GM18499 (cell line): ENCODE measurements around the gene PTPRH.
"Not testable (repeated sequence)": the region's sequence is repeated elsewhere in the genome, so short reads cannot be mapped to it uniquely, and the experiment has no call there.

ENCODE experiments used
- ATAC-seq: cut with Tn5 transposase; IDR thresholded peaks from one replicate; pipeline ENCODE4 v1.9.1; 2021; ENCODE audit warnings: moderate number of reproducible peaks; ENCODE audit not compliant: insufficient read depth, unreplicated experiment

PTPRH gene

DNA sequence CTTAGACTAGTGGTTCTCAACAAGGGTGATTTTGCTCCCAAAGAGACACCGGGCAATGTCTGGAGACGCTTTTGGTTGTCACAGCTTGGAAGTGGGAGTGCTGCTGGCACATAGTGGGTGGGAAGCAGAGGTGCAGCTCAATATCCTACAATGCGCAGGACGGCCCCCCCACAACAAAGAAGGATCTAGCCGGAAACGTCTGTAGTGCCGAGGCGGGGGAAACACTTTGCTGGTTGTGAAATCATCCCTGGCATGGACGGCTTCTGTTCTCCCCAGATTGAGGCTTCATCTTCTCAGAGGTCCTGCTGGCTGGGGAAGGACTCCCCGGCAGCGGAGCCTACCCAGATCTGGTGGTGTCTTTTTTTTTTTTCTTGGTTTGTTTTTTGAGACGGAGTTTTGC is 15.8 kb downstream of the PTPRH start:
- no peak for ATAC-seq

DNA sequence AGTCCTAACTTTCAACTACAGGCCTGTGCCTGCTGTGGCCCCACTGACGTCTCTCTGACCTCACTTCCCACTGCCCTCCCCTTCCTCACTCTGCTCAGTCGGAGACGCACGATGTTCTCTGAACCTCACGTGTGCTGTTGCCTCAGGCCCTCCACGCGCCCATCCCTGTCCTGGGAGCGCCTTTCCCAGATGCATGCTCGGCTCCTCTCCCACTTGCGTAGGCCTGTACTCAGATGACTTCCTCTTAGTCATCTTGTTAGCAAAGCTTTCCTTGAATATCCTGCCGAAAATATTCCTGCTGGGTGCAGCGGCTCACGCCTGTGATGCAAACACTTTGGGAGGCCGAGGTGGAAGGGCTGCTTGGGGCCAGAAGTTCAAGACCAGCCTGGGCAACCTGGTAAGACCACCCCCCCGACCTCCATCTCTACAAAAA is 19.9 kb downstream of the PTPRH start:
- ATAC-seq: no peak

GRCh38 chr19:55188625-55189024 is 20.7 kb downstream of the PTPRH start:
- ATAC-seq: no peak

GRCh38 chr19:55186080-55186479 is 23.2 kb downstream of the PTPRH start:
- ATAC-seq: no peak

- ATAC-seq: no peak
These were observed 27.6 kb downstream of the PTPRH start for GRCh38 chr19:55181740-55182139.

DNA sequence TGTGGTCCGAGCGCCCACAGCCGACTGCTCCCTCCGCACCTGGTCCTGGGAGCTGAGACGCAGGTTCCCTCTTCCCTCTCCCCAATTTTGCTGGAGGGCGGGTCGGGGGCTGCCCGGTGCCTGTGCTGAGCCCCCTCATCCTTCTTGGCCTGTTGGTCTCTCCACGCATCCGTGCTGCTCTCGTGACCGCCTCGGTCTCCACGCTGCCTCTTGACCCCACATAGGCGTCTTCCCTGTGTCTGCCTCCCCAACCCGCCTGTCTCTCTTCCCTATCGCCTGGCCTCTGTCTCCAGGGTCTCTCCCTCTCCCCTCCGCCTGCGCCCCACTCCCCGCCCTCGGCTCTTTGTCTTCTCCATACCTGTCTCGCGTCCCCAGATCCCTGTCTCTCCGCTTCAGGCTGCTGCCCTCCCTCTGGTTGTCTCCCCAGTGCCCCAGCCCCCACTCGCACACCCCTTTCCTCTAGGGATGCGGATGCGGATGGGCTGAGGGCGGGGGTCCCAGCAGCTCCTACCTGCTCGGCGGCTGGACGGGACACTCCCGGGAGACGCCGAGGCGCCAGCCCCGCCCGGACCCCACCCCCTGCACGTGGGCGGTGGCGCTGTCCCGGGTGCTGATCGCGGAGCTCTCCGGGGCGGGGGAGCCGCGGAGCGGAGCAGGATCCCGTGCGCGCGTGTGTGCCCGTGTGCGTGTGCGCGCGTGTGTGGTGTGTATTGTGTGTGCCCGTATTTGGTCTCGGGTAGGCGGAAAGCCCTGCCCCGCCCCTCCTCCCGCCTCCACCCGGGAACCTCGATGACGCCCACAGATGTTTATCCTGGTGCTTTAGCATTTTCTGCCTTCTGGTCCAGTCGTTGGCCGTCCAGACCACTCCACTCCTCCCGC is 29.5 kb downstream of the PTPRH start, which contains the start of gene SYT5:
TSS of gene SYT5 (minus strand) at position 684 of the 879 bp plus-strand sequence. CDS start 1,248 bp downstream, outside the sequence.
- no peak for ATAC-seq

GRCh38 chr19:55178781-55179599 is 30.3 kb downstream of the PTPRH start:
- ATAC-seq: no peak

DNA sequence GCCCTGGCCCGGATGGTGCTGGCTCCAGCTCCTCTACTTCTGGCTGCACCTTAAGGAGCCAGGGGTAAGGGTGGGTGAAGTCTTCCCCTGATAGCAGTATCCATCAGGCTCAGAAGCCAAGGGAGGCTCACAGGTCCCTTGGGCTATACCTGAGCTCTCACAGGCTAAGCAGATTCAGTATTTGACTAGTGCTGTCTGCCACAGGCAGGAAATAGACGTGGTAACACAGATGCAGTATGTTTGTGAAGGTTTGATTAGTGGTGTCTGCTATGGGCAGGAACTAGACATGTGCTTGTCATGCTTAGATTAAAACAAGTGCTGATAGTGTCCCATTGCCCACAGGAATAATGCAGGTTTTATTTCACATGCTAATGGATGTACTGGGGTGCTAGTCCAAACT is 33.2 kb downstream of the PTPRH start:
- ATAC-seq: no peak

DNA sequence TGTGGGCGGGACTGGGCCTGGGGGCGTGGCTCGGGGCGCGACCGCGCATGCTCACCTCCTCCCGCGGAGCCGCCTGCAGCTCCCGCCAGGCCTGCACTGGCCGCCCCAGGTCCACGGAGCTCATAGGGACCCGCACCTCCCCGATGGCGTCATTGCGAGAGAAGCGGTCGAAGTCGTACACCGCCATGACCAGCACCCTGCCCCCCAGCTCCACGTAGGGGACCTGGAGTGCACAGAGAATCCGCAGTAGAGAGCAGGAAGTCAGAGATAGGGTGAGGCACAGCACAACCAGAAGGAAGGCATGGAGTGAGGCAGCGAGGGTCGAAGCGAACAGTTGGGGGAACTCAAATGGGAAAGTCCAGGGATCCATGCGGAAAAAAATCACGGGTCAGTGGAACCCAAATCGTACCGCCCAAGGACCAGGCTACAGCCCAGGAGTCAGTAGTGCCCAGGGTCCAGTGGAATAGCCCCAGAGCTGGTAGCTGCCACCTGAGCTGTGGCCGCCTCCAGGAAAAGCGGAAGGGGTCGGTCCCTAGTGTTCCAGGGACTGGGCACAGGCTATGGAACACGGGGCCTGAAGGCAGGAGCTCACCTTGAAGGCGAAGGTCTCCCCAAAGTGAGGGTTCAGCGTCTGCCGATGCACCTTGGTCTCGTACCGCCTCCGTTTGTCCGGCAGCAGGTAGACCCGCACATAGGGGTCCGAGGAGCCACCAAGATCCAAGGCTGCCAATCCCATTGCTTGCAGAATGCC is 34.0 kb downstream of the PTPRH start:
- ATAC-seq: no peak

DNA sequence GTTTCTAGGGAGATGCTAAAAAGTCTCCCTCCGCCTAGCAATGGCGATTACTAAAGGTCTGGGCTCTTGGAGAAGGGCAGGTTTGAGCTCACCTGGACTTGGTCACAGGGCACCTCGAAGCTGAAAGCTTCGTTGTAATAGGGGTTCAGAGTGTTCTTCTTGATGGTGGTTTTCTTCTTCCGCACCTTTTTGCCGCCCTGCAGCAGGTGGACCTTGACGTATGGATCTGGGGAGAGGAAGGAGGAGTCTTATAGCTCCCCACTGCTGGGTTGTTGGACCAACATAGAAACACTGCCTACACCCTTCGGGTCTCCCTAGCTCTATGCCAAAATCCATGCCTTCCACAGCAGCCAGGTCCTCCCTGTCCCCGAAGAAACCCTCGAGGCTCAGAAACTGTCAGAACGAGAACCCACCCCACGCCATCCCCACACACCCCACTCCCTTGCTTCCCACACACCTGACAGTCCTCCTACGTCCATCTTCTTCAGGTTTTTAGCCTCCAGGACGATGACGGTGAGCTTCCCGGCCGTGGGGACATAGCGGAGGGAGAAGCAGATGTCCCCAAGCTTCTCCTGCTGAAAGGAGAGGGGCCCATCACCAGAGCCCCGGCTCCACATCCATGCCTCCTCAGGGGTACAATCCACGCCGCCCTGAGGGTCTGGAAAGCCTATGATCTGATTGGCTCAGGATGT is 34.7 kb downstream of the PTPRH start:
- no peak for ATAC-seq

DNA sequence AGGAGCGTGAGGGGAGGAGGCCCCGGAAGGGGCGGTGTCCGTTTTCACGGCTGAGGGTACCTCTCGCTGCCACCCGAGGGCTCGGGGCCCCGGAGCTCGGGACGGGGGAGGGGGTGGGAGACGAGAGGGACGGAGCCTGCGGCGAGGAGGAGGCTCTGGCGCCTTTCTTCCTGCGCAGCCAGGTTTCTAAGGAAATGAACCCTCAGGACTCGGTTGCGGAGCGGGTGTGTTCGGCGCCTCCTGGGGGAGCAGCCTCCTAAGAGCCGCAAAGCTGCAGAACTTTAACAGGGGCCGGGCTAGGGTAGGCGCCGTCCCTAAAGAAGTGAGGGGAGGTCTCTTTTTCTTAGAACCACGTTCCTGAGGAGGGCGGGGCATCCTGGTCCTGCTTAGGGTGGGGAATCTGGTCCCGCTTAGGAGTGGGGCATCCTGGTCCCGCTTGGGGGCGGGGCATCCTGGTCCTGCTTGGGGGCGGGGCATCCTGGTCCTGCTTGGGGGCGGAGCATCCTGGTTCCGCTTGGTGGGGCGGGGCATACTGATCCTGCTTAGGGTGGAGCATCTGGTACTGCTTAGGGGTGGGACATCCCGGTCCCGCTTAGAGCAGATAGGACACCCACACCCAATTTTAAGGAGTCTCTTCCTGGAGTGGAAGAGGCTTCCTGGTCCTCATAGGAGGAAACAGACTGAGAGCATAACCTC is 35.4 kb downstream of the PTPRH start:
- ATAC-seq: no peak

DNA sequence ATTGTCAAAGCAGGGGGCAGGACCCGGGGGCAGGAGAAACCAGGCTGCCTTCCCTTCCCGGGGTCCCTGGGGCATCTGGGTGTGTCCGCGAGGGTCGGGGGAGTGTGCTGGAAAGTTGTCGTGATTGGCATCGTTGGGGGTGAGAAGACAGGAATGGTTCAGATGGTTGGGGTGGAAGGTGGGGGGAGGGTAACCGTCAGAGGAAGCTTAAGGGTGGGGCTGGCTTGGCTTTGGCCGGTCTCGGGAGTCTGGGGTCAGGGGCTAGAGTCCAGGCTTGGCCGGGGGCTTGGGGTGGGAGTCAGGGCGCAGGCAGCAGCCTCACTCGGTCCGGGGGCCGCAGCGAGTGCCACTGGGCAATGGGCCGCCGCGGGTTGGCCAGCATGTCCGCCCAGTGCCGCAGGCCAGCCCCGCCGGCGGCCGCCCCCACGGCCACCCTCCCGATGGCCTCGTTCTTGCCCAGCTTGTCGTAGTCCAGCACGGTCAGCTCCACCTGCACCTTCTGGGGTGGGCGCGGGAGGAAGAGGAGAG is 36.1 kb downstream of the PTPRH start:
- no peak for ATAC-seq

GRCh38 chr19:55172741-55173140 is 36.6 kb downstream of the PTPRH start:
- ATAC-seq: no peak

DNA sequence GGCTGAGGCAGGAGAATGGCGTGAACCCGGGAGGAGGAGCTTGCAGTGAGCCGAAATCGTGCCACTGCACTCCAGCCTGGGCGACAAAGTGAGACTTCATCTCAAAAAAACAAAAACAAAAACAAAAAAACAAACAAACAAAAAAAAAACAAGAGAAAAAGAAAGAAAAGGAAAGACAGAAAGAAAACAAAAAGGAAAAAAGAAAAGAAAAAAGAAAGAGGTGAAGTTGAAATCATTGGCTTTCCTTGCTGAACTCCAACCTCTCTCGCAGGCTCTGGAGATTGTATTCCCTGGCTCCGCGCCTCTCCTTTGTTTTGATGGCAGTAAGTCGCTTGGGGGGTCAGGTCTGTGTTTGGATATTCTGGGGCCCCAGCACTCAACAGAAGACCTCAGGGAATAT is 37.0 kb downstream of the PTPRH start:
- not testable (repeated sequence) for ATAC-seq

DNA sequence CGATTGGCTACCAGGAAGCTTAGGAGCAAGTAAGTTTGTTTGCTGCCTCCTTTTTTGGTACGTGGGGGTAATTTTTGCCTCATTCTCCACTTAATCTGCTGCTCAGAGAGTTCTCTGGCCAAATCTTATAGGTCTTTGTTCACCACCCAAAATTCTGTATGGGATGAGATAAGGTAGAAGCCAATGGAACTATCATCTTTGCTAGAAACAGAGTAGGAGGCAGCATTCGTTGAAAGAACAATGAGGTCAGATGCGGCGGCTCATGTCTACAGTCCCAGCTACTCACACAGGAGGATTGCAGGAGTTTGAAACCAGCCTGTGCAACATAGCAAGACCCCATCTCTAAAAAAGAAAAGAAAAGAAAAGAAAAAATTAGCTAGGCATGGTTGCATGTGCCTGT is 37.9 kb downstream of the PTPRH start:
- no peak for ATAC-seq

GRCh38 chr19:55169136-55169535 is 40.2 kb downstream of the PTPRH start:
- ATAC-seq: no peak

DNA sequence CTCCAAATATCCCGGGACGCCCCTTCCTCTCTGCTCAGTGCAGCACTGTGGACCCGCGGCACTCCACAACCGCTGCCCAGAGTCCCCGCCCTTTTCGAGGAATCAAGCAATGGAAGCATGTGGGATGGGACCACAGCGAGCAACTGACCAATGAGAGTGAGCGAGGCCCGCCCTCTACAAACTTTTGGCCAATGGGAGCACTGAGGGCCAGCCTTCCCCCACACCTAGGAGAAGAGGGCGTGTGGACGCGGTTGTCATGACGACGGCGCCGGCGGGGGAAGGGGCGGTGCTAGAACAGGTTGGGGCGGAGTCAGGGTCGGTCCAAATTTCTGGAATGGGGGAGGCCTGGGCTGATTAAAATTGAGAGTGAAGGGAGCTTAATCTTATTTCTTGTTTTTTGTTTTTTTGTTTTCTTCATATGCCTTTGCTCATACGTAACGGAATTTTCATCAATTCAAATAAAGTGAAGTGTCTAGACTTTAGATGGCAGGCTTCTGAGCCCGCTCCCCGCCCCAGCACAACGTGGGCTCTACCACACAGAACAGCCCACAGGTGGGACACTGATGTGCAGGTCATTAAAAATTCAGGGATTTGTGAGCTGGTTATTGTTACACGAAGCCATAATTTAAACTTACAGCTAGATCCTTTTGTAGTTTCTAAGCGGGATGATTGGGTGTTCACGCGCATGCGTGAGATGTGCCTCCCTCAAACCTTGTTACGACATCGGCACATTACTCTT is 42.6 kb downstream of the PTPRH start, which contains the start of gene DNAAF3:
TSS of gene DNAAF3 (minus strand) at position 84 of the 739 bp plus-strand sequence. CDS start 200 bp downstream, outside the sequence.
- no peak for ATAC-seq

DNA sequence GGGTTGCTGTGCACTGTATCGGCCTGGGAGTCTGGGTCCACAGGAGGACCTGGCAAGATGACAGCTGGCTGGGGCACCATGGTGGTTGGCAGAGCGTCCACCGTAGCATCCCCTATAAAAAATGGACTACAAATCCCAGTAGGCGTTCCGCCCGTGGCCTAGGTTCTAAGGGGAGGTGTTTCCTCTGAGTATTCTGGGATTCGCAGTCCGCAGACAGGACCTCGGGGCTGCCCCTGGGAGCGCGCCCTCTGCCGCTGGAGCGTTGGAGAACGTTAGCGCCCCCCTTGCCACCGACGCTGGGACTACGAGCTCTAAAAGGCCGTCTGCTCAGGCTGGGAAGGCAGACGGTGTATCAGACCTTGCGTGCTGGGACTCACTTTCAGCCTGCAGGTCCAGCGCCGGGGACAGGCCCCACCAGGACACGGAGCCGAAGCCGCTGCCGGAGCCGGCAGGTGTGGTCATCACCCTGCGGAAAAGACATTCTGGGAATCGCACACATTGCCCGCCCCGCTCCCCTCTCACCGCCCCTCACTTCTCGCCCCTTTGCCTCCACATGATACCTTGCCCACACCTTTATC is 43.3 kb downstream of the PTPRH start:
- ATAC-seq: no peak
